ENCODE measurements around the gene OR51B4. TPM values are rescaled to one million over a fixed set of nuclear protein-coding genes. Genes with fewer than 3 reads are reported as not detected.
"Not testable (repeated sequence)": the region's sequence is repeated elsewhere in the genome, so short reads cannot be mapped to it uniquely, and the experiment has no call there.

The OR51B4 gene, protein sequence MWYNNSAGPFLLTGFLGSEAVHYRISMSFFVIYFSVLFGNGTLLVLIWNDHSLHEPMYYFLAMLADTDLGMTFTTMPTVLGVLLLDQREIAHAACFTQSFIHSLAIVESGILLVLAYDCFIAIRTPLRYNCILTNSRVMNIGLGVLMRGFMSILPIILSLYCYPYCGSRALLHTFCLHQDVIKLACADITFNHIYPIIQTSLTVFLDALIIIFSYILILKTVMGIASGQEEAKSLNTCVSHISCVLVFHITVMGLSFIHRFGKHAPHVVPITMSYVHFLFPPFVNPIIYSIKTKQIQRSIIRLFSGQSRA
- not detected for total RNA-seq
- polyA plus RNA-seq, result not detected
- long read RNA-seq, donor 1, result 0 reads
- long read RNA-seq, donor 2, result 0 reads

DNA sequence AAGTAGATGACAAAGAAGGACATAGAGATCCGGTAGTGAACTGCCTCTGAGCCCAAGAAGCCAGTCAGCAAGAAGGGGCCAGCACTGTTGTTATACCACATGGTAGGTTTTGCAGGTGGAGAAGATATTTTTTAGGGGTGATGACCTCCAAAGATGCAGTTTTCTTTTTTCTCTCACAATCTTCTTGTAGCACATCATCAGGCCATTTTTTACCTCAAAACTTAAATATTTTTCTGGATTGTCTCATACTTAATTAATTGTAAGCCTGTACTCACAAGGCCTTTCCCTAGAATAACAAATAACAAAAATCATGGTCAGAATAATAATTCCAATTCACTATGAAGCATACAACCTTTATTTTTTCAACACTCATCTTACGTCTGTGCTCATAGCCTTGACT lies at the start of gene OR51B4:
OR51B4 (minus strand) TSS at position 101 of the 400 bp plus-strand sequence; CDS start at position 101, 0 bp downstream.
- DNase-seq (no peak), ATAC-seq (ENCODE audit: low FRiP score) (no peak)
- intact Hi-C loops (cut with DNase I), result no loop called here
- 86 to 95% methylated on average over 2 of the region's 2 CpGs for WGBS, 2 donors
- no peak within 1 kb of the TSS for H3K4me3 ChIP-seq (ENCODE audit: low read length in 2 of 2)
- no peaks in the 10 kb centered on the region for H3K36me3 ChIP-seq (ENCODE audit: control insufficient read depth in 1 of 2, insufficient read depth in 2 of 2, low read length in 1 of 2)
- H3K27me3 ChIP-seq (ENCODE audit: control insufficient read depth in 1 of 2, insufficient read depth in 2 of 2, low read length in 1 of 2), result no peaks in the 10 kb centered on the region
- H3K9me3 ChIP-seq (ENCODE audit: control insufficient read depth, low read length), result no peaks in the 10 kb centered on the region
- H3K27ac ChIP-seq (ENCODE audit: low read depth in 1 of 2, low read length in 2 of 2), result no peak within 1 kb of the TSS
- no peaks in the 10 kb centered on the region for H3K4me1 ChIP-seq (ENCODE audit: control insufficient read depth in 1 of 2, insufficient read depth in 2 of 2, low read length in 2 of 2)

DNA sequence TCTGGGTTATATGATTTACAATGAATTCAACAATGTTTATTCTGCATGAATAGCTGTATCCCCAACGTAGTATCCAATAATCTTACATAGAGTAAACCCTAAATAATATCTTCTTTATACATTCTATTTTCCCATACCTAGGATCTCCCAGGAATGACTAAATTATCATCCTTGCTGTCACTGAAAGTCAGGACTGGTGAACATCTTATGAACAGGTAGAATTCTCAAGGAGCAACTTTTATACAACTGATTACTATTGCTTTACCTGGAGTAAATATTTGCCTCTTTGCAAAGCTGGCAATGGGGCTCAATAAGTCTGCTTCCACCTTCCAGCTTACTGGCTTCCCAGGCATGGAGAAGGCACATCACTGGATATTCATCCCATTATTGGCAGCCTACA lies 49.5 kb upstream of the OR51B4 start, which contains the start of gene OR51B6:
OR51B6 (plus strand) TSS at position 301 of the 400 bp plus-strand sequence; CDS start at position 301, 0 bp downstream.
- Histone ChIP-seq H3K4me1 (ENCODE audit: control insufficient read depth in 1 of 2, insufficient read depth in 2 of 2, low read length in 2 of 2) (no peaks in the 10 kb centered on the region), H3K27ac (ENCODE audit: low read depth in 1 of 2, low read length in 2 of 2) (no peak within 1 kb of the TSS), H3K27me3 (ENCODE audit: control insufficient read depth in 1 of 2, insufficient read depth in 2 of 2, low read length in 1 of 2) (no peaks in the 10 kb centered on the region), H3K36me3 (ENCODE audit: control insufficient read depth in 1 of 2, insufficient read depth in 2 of 2, low read length in 1 of 2) (no peaks in the 10 kb centered on the region), H3K4me3 (ENCODE audit: low read length in 2 of 2) (no peak within 1 kb of the TSS), H3K9me3 (ENCODE audit: control insufficient read depth, low read length) (no peaks in the 10 kb centered on the region)
- ATAC-seq (ENCODE audit: low FRiP score) (no peak), DNase-seq (no peak)
- 68 to 71% methylated on average over 1 of the region's 1 CpG for WGBS, 2 donors
- intact Hi-C loops (cut with DNase I), result no loop called here

DNA sequence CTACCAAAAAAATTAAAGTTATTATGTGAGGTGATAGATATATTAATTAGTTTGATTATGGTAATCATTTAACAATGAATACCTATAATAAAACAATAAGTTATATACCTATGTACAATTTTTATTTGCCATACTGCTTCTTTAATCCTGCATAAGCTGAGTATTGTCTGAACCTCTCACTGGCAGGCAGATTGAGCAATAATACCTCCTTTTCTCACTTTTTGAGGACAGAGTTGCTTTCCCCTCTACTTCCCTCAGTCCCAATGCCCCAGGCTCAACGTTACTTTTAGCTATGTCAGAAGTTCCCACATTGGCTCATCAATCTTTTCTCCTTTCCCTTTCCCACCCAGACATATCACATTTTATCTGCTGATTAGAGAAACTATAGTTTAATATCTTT lies 47.8 kb upstream of the OR51B4 start:
- no peaks in the 10 kb centered on the region for H3K9me3 ChIP-seq (ENCODE audit: control insufficient read depth, low read length)
- no peaks in the 10 kb centered on the region for H3K27me3 ChIP-seq (ENCODE audit: control insufficient read depth in 1 of 2, insufficient read depth in 2 of 2, low read length in 1 of 2)
- WGBS, 2 donors, result 23 to 25% methylated on average over 1 of the region's 1 CpG
- intact Hi-C loops (cut with DNase I), result no loop called here
- DNase-seq, result no peak
- H3K4me3 ChIP-seq (ENCODE audit: low read length in 2 of 2), result no peak overlapping the region
- no peaks in the 10 kb centered on the region for H3K4me1 ChIP-seq (ENCODE audit: control insufficient read depth in 1 of 2, insufficient read depth in 2 of 2, low read length in 2 of 2)
- ATAC-seq (ENCODE audit: low FRiP score), result no peak
- H3K36me3 ChIP-seq (ENCODE audit: control insufficient read depth in 1 of 2, insufficient read depth in 2 of 2, low read length in 1 of 2), result no peaks in the 10 kb centered on the region
- no peak overlapping the region for H3K27ac ChIP-seq (ENCODE audit: low read depth in 1 of 2, low read length in 2 of 2)

DNA sequence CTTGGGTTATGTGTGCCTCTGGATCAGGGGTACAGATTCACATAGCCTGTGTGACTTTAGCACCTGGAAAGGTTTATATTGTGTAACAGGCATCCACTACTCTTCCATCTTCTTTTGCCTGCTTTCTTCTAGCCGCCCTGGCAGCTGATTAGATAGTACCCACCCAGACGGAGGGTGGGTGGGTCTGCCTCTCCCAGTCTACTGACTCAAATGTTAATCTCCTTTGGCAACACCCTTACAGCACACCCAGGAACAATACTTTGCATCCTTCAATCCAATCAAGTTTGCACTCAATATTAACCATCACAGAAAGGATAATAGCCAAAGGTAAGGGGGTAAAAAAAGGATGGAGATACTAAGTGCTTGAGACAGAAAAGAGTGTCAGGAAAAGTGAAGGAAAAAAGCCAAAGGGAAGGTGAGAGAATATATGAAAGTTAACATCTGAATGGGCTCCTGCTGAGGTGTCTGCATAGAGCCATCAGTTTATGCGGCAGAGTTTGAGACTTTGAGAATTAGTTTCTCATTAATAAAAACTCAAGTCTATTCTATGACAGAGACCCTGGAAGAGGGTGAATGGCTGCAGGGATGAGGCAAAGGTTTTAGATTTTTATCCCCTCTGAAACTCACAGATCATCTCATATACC lies 46.9 kb upstream of the OR51B4 start:
- intact Hi-C loops (cut with DNase I), result no loop called here
- Histone ChIP-seq H3K36me3 (ENCODE audit: control insufficient read depth in 1 of 2, insufficient read depth in 2 of 2, low read length in 1 of 2) (no peaks in the 10 kb centered on the region), H3K9me3 (ENCODE audit: control insufficient read depth, low read length) (no peaks in the 10 kb centered on the region), H3K27me3 (ENCODE audit: control insufficient read depth in 1 of 2, insufficient read depth in 2 of 2, low read length in 1 of 2) (no peaks in the 10 kb centered on the region), H3K4me3 (ENCODE audit: low read length in 2 of 2) (no peak overlapping the region), H3K4me1 (ENCODE audit: control insufficient read depth in 1 of 2, insufficient read depth in 2 of 2, low read length in 2 of 2) (no peaks in the 10 kb centered on the region), H3K27ac (ENCODE audit: low read depth in 1 of 2, low read length in 2 of 2) (no peak overlapping the region)
- ATAC-seq (ENCODE audit: low FRiP score), result no peak
- 26 to 27% methylated on average over 3 of the region's 3 CpGs for WGBS, 2 donors
- DNase-seq, result no peak

DNA sequence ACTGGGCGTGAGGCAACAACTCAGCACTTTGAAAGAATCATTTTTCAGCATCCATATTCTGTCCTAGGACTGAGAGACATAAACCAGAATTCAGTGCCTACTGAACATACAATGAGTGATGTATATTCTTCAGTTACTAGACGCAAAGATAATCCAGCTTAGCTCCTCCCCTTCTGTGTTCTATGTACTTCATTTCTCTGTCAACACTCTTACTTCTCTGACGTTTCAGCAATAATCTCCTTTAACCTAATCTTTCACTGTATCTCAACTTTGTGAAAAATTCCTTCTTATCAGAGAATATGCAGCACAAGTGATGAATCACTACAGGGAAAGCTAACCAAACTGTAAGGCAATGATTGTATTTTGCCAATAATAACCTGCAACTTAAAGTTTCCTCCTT lies 44.1 kb upstream of the OR51B4 start:
- ATAC-seq (ENCODE audit: low FRiP score) (no peak), DNase-seq (no peak)
- Histone ChIP-seq H3K4me3 (ENCODE audit: low read length in 2 of 2) (no peak overlapping the region), H3K4me1 (ENCODE audit: control insufficient read depth in 1 of 2, insufficient read depth in 2 of 2, low read length in 2 of 2) (no peaks in the 10 kb centered on the region), H3K36me3 (ENCODE audit: control insufficient read depth in 1 of 2, insufficient read depth in 2 of 2, low read length in 1 of 2) (no peaks in the 10 kb centered on the region), H3K9me3 (ENCODE audit: control insufficient read depth, low read length) (no peaks in the 10 kb centered on the region), H3K27me3 (ENCODE audit: control insufficient read depth in 1 of 2, insufficient read depth in 2 of 2, low read length in 1 of 2) (no peaks in the 10 kb centered on the region), H3K27ac (ENCODE audit: low read depth in 1 of 2, low read length in 2 of 2) (no peak overlapping the region)
- WGBS, 2 donors, result 24 to 28% methylated on average over 3 of the region's 3 CpGs
- intact Hi-C loops (cut with DNase I), result no loop called here

DNA sequence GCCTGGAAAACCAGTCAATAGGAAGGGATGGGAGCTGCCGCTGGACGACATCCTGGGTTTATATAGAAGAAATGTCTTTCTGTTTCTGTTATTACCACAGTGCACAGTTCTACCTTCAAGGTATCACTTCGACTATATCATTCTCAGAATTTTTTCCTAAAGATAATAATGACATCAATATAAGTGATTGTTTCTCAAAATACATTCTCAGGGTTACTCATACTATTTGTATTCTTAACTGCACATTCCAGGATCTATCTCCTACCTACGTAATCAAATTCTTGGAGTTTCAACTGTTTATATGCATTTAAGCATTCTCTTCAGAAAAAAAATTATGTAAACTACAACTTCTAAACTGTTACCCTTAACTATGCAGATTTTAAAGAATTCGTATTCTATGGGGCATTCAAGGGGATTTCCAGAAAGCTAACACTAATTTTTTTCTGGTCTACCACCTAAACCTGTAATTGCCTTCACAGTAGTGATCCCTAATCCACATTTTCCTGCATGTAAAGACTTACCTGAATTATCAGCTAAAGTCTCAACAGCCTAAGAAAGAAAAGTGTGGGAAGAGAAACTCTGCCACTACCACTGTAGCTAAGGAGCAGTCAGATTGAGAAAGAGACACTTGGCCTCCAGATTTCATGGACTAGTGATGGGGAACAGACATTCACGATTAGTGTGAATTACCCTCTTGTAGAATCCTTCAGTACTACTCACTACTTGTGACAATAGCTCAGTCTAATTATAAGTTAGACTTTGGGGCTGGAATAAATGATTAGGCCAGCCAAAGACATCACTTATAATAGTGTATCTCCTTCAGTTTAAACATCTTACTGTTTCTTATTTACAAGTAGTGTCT lies 42.0 kb upstream of the OR51B4 start, which contains the start of gene OR51B5:
OR51B5 (minus strand) TSS at position 51 of the 862 bp plus-strand sequence; CDS start at position 51, 0 bp downstream.
- intact Hi-C loops (cut with DNase I), result no loop called here
- ATAC-seq (ENCODE audit: low FRiP score), result no peak
- Histone ChIP-seq H3K36me3 (ENCODE audit: control insufficient read depth in 1 of 2, insufficient read depth in 2 of 2, low read length in 1 of 2) (no peaks in the 10 kb centered on the region), H3K4me3 (ENCODE audit: low read length in 2 of 2) (no peak within 1 kb of the TSS), H3K27ac (ENCODE audit: low read depth in 1 of 2, low read length in 2 of 2) (no peak within 1 kb of the TSS), H3K9me3 (ENCODE audit: control insufficient read depth, low read length) (no peaks in the 10 kb centered on the region), H3K4me1 (ENCODE audit: control insufficient read depth in 1 of 2, insufficient read depth in 2 of 2, low read length in 2 of 2) (no peaks in the 10 kb centered on the region), H3K27me3 (ENCODE audit: control insufficient read depth in 1 of 2, insufficient read depth in 2 of 2, low read length in 1 of 2) (no peaks in the 10 kb centered on the region)
- 72 to 82% methylated on average over 6 of the region's 6 CpGs for WGBS, 2 donors
- DNase-seq, result no peak

DNA sequence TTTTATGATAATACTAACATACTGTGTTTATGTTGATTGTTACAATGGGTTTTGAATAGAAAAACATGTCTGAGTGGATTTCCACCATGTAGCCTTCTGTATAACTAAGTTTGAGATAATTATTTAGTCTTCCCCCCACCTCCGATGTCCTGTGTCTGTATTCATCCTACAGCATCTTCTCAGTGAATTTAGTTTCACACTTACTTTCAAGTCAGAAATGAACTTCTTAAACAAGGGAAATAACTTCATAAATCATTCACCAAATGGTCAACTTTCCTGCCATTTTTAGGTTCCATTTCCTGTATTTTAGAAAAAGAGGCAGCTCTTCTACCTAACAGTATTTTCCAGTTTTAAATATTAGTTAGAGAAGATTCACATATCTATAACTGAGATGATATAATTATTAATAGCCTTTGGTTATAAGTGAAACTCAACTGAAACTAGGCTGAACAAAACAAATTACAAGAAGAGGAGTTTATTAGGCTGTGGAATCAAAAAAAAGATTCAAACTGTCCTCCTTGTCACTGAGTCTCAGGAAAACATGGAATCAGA lies 38.1 kb upstream of the OR51B4 start:
- Histone ChIP-seq H3K9me3 (ENCODE audit: control insufficient read depth, low read length) (no peaks in the 10 kb centered on the region), H3K4me1 (ENCODE audit: control insufficient read depth in 1 of 2, insufficient read depth in 2 of 2, low read length in 2 of 2) (no peaks in the 10 kb centered on the region), H3K27me3 (ENCODE audit: control insufficient read depth in 1 of 2, insufficient read depth in 2 of 2, low read length in 1 of 2) (no peaks in the 10 kb centered on the region), H3K36me3 (ENCODE audit: control insufficient read depth in 1 of 2, insufficient read depth in 2 of 2, low read length in 1 of 2) (no peaks in the 10 kb centered on the region), H3K4me3 (ENCODE audit: low read length in 2 of 2) (no peak overlapping the region), H3K27ac (ENCODE audit: low read depth in 1 of 2, low read length in 2 of 2) (no peak overlapping the region)
- no peak for DNase-seq
- whole genome bisulfite sequencing, 2 donors, result 89 to 96% methylated on average over 1 of the region's 1 CpG
- ATAC-seq (ENCODE audit: low FRiP score), result no peak
- intact Hi-C loops (cut with DNase I), result no loop called here

DNA sequence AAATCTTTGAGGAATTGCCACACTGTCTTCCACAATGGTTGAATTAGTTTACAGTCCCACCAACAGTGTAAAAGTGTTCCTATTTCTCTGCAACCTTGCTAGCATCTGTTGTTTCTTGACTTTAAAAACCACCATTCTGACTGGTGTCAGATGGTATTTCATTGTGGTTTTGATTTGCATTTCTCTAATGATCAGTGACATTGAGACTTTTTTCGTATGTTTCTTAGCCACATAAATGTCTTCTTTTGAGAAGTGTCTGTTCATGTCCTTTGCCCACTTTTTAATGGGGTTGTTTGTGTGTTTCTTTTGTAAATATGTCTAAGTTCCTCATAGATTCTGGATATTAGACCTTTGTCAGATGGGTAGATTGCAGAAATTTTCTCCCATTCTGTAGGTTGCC lies 35.5 kb upstream of the OR51B4 start:
- ATAC-seq (ENCODE audit: low FRiP score); H3K27ac ChIP-seq (ENCODE audit: low read depth in 1 of 2, low read length in 2 of 2); intact Hi-C loops (cut with DNase I); H3K4me3 ChIP-seq (ENCODE audit: low read length in 2 of 2); H3K36me3 ChIP-seq (ENCODE audit: control insufficient read depth in 1 of 2, insufficient read depth in 2 of 2, low read length in 1 of 2); H3K27me3 ChIP-seq (ENCODE audit: control insufficient read depth in 1 of 2, insufficient read depth in 2 of 2, low read length in 1 of 2); H3K4me1 ChIP-seq (ENCODE audit: control insufficient read depth in 1 of 2, insufficient read depth in 2 of 2, low read length in 2 of 2); DNase-seq; H3K9me3 ChIP-seq (ENCODE audit: control insufficient read depth, low read length): not testable (repeated sequence)
- WGBS, 2 donors, result 86 to 87% methylated on average over 1 of the region's 1 CpG
